NT2/D1 (cell line): Measurements from ENCODE around the gene PDSS2.

Experiments used
- SUZ12 ChIP-seq: IDR thresholded peaks from 2 replicates; pipeline ENCODE4 v1.6.1; 2011; ENCODE audit not compliant: insufficient read length, insufficient read depth; ENCODE audit errors: extremely low read depth
- YY1 ChIP-seq: IDR thresholded peaks from 2 replicates; pipeline ENCODE4 v1.6.1; 2011; ENCODE audit not compliant: insufficient read length, insufficient read depth
- ZNF274 ChIP-seq: IDR thresholded peaks from 2 replicates; pipeline ENCODE4 v1.6.1; 2011; ENCODE audit warnings: mild to moderate bottlenecking, low read depth, low read length

DNA sequence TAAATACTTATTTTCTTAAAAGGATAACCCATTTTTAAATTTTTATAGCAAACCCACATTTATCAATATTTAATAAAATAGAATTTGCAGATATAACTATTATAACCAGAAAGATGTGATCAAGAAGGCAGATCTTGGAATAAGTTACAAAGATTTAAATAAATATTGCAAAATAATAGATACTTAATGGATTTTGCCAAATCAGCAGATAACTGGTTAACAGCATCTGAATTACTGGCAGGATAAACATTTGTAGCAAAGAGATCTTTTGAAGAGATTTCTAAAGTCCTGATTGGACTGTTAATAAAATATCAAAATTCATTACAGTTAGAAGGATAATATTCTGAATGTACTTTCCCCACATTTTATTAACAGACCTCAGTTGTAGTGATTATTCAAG, 144.2 kb downstream of the PDSS2 start:
- TF ChIP-seq SUZ12 (no peak), ZNF274 (no peak), YY1 (no peak)
